Ishikawa (cell line): ENCODE results near the gene CIT.

Experiments used
- EP300 ChIP-seq: IDR thresholded peaks from 2 replicates; pipeline ENCODE4 v1.6.1; 2012; ENCODE audit warnings: borderline replicate concordance
- FOXM1 ChIP-seq: IDR thresholded peaks from 2 replicates; pipeline ENCODE4 v1.6.1; 2012; ENCODE audit warnings: low read depth, borderline replicate concordance
- TAF1 ChIP-seq: IDR thresholded peaks from 2 replicates; pipeline ENCODE4 v1.6.1; 2012; ENCODE audit warnings: low read depth, mild to moderate bottlenecking
- TEAD4 ChIP-seq: IDR thresholded peaks from 2 replicates; pipeline ENCODE4 v1.6.1; 2012

- TF ChIP-seq TAF1, result no peak
- no peak for TF ChIP-seq TEAD4
- no peak for TF ChIP-seq EP300
- no peak for TF ChIP-seq FOXM1
Observed at GRCh38 chr12:119762619-119763018, 114.5 kb downstream of the CIT start.
